K562 (cell line): ENCODE results near the gene HAUS5. TPM values are rescaled to one million over a fixed set of nuclear protein-coding genes. Genes with fewer than 3 reads are reported as not detected.

Experiments used
- ATF3 ChIP-seq, 2 experiments: fragments of 450-650 bp in 1 of 2; sonication (generic) in 1 of 2; formaldehyde crosslinking in 1 of 2; IDR thresholded peaks in 1 of 2; conservative IDR thresholded peaks in 1 of 2; 2 replicates each; pipeline versions ENCODE4 v1.6.1 to v1.8.1; 2016 to 2023; ENCODE audit warnings: mild to moderate bottlenecking in 2 of 2, moderate library complexity in 2 of 2, inconsistent platforms in 1 of 2, missing genetic modification reagents in 1 of 2
- ATF6 ChIP-seq: sonication (generic); formaldehyde crosslinking; IDR thresholded peaks from 2 replicates; pipeline ENCODE4 v1.4.0; 2020; ENCODE audit warnings: mild to moderate bottlenecking, missing genetic modification reagents
- CHD2 ChIP-seq: IDR thresholded peaks from 2 replicates; pipeline ENCODE4 v1.6.1; 2011; ENCODE audit warnings: low read depth, low read length
- FOXM1 ChIP-seq, 2 experiments: fragments of 450-650 bp in 1 of 2; sonication (generic) in 1 of 2; formaldehyde crosslinking in 1 of 2; IDR thresholded peaks; 2 replicates each; pipeline versions ENCODE4 v1.6.1 to v1.9.0; 2017 to 2022; ENCODE audit warnings: low read depth in 2 of 2, mild to moderate bottlenecking in 2 of 2, missing genetic modification reagents in 1 of 2, moderate library complexity in 1 of 2
- HIVEP1 ChIP-seq: fragments of 250-450 bp; sonication (Bioruptor Pico); IDR thresholded peaks from 2 replicates; pipeline ENCODE4 v1.4.0; 2020; ENCODE audit warnings: mild to moderate bottlenecking
- KLF13 ChIP-seq: fragments of 450-650 bp; IDR thresholded peaks from 2 replicates; pipeline ENCODE4 v1.6.1; 2016; ENCODE audit warnings: missing genetic modification characterization, low read depth, mild to moderate bottlenecking, missing compliant biosample characterization, moderate library complexity, borderline replicate concordance
- MBD2 ChIP-seq: sonication (generic); IDR thresholded peaks from 2 replicates; pipeline ENCODE4 v1.6.1; 2016; ENCODE audit warnings: low read depth, borderline replicate concordance
- MITF ChIP-seq: IDR thresholded peaks from 2 replicates; pipeline ENCODE4 v1.6.1; 2014; ENCODE audit warnings: antibody characterized with exemption
- NRF1 ChIP-seq, 2 experiments: fragments of 450-650 bp; IDR thresholded peaks in 1 of 2; conservative IDR thresholded peaks in 1 of 2; 2 replicates each; pipeline ENCODE4 v1.6.1; 2014; ENCODE audit warnings: mild to moderate bottlenecking in 2 of 2
- POLR2B ChIP-seq: fragments of 450-650 bp; IDR thresholded peaks from 2 replicates; pipeline ENCODE4 v1.6.1; 2018; ENCODE audit warnings: low read depth; ENCODE audit not compliant: partially characterized antibody
- RBM17 ChIP-seq: fragments of 200-400 bp; formaldehyde crosslinking; IDR thresholded peaks from 2 replicates; pipeline ENCODE4 v1.6.1; 2017; ENCODE audit warnings: low read depth, mild to moderate bottlenecking, low read length, borderline replicate concordance
- SAP30 ChIP-seq: fragments of 200-600 bp; sonication (generic); IDR thresholded peaks from 2 replicates; pipeline ENCODE4 v1.6.1; 2012; ENCODE audit warnings: borderline replicate concordance, low read depth, mild to moderate bottlenecking, moderate library complexity, low read length, control low read depth, inconsistent platforms; ENCODE audit not compliant: insufficient read depth, poor library complexity, severe bottlenecking
- SRSF1 ChIP-seq: fragments of 200-400 bp; formaldehyde crosslinking; IDR thresholded peaks from 2 replicates; pipeline ENCODE4 v1.6.1; 2017; ENCODE audit warnings: mild to moderate bottlenecking, low read depth, low read length, moderate library complexity
- TEAD2 ChIP-seq: fragments of 450-650 bp; IDR thresholded peaks from 2 replicates; pipeline ENCODE4 v1.6.1; 2016; ENCODE audit warnings: missing genetic modification characterization, control low read depth, missing compliant biosample characterization
- THAP12 ChIP-seq: fragments of 250-450 bp; sonication (Bioruptor Pico); IDR thresholded peaks from 2 replicates; pipeline ENCODE4 v1.9.0; 2021; ENCODE audit warnings: mild to moderate bottlenecking, inconsistent platforms
- ZNF143 ChIP-seq: sonication (generic); formaldehyde crosslinking; IDR thresholded peaks from 2 replicates; pipeline ENCODE4 v1.9.0; 2022; ENCODE audit warnings: mild to moderate bottlenecking, missing genetic modification reagents
- ZNF263 ChIP-seq: sonication (generic); formaldehyde crosslinking; IDR thresholded peaks from 2 replicates; pipeline ENCODE4 v1.8.0; 2022; ENCODE audit warnings: mild to moderate bottlenecking, missing genetic modification reagents, borderline replicate concordance
- ZNF75A ChIP-seq: fragments of 450-650 bp; formaldehyde crosslinking; IDR thresholded peaks from 2 replicates; pipeline ENCODE4 v1.4.0; 2020; ENCODE audit warnings: mild to moderate bottlenecking
- polyA plus RNA-seq, 8 experiments: library from polyadenylated mRNA; depleted of rRNA in 4 of 8; stranded (reverse) in 5 of 8; unstranded in 3 of 8; fragments of >200 nt; fragmentation: Nextera tagmentation in 2 of 8; fragmentation: Illumina TruSeq in 1 of 8; extraction: Ambion mirVana in 2 of 8; extraction: Trizol in 1 of 8; gene quantifications; 2 replicates each; pipeline versions ENCODE4 v1.2.1 to v1.2.3, GENCODE V29; 2011 to 2014; ENCODE audit warnings: inconsistent platforms in 1 of 8, missing spikeins in 1 of 8
- total RNA-seq, 7 experiments: library from RNA; depleted of rRNA in 6 of 7; stranded (reverse); fragments of >200 nt in 6 of 7; fragmentation: Illumina TruSeq in 2 of 7; extraction: Trizol in 2 of 7; gene quantifications; 2 replicates each; pipeline versions ENCODE4 v1.2.1 to v1.2.3, GENCODE V29; 2011 to 2021; ENCODE audit warnings: low replicate concordance in 1 of 7

HAUS5 gene
- total and polyA plus RNA-seq, 9 of the 15 experiments (the other 6 are each of a cell fraction or from before 2014, with no cell fraction given), result 3.5 to 41.3 (median 14.2) TPM

GRCh38 chr19:35644206-35644986, 31.9 kb downstream of the HAUS5 start (continued):
- no peak for TF ChIP-seq KLF13 (tag)
- no peak for TF ChIP-seq ZNF263
- no peak for TF ChIP-seq TEAD2 (tag)
- no peak for TF ChIP-seq ZNF143
- peak; percentile 28 for TF ChIP-seq POLR2B
- no peak for TF ChIP-seq CHD2
- TF ChIP-seq ZNF75A (CRISPR knock-in tag), result no peak
- TF ChIP-seq MITF, result no peak
- TF ChIP-seq THAP12 (CRISPR knock-in tag), result no peak
- TF ChIP-seq SAP30, result peak; percentile 70
- TF ChIP-seq FOXM1 (IDR thresholded peaks at IDR 0.05; ENCODE audit: low read depth), result no peak
- TF ChIP-seq FOXM1 (CRISPR knock-in tag; IDR thresholded peaks at IDR 0.05; ENCODE audit: low read depth), result peak; percentile 86; the same call in 1 of the 2 replicates
- TF ChIP-seq MBD2, result no peak; the same call in 1 of the 2 replicates
- TF ChIP-seq ATF3 (IDR thresholded peaks at IDR 0.05), result no peak
- TF ChIP-seq ATF3 (CRISPR knock-in tag; conservative IDR thresholded peaks at IDR 0.05), result no peak
- peak; percentile 56 to 62 for TF ChIP-seq NRF1 (conservative IDR thresholded peaks at IDR 0.05 in 1 of 2, IDR thresholded peaks at IDR 0.05 in 1 of 2)
- no peak for TF ChIP-seq SRSF1
- peak; percentile 67; the same call in 1 of the 2 replicates for TF ChIP-seq ATF6 (CRISPR knock-in tag)
- TF ChIP-seq HIVEP1, result no peak
- no peak for TF ChIP-seq RBM17
